Fibroblast of lung (primary cell): ENCODE data around the gene KCNE2. TPM values are rescaled to one million over a fixed set of nuclear protein-coding genes. Genes with fewer than 3 reads are reported as not detected.

Experiments used
- DNase-seq, 2 donors: peaks; one replicate each; pipeline versions ENCODE4 v3.0.0 to v3.0.0-alpha.2; 2010; ENCODE audit warnings: low read depth in 2 of 2
- H2AFZ ChIP-seq: 2 replicates; pipeline ENCODE4 v1.5.1; 2012; ENCODE audit warnings: low read length, control low read depth, inconsistent platforms
- H3K27ac ChIP-seq: 2 replicates; pipeline ENCODE4 v1.5.1; 2011; ENCODE audit warnings: low read length, control low read depth; ENCODE audit not compliant: insufficient read depth
- H3K27me3 ChIP-seq: 2 replicates; pipeline ENCODE4 v1.5.1; 2011; ENCODE audit warnings: mild to moderate bottlenecking, low read length; ENCODE audit not compliant: control insufficient read depth, insufficient read depth
- H3K36me3 ChIP-seq: 2 replicates; pipeline ENCODE4 v1.5.1; 2011; ENCODE audit warnings: low read length; ENCODE audit not compliant: control insufficient read depth, insufficient read depth
- H3K4me1 ChIP-seq: 2 replicates; pipeline ENCODE4 v1.5.1; 2011; ENCODE audit warnings: low read length; ENCODE audit not compliant: control insufficient read depth, insufficient read depth; ENCODE audit errors: extremely low read depth
- H3K4me2 ChIP-seq: 2 replicates; pipeline ENCODE4 v1.5.1; 2011; ENCODE audit warnings: low read length, control low read depth; ENCODE audit not compliant: insufficient read depth; ENCODE audit errors: extremely low read depth
- H3K4me3 ChIP-seq, 4 experiments: fragments of 200-600 bp in 1 of 4; sonication (generic) in 1 of 4; replicated peaks in 1 of 4; 2 replicates each; pipeline ENCODE4 v1.5.1; 2011 to 2016; ENCODE audit warnings: low read length in 4 of 4, low read depth in 3 of 4, mild to moderate bottlenecking in 3 of 4, control low read depth in 2 of 4, inconsistent platforms in 1 of 4, mixed read lengths in 1 of 4; ENCODE audit not compliant: insufficient read depth in 1 of 4; ENCODE audit errors: control extremely low read depth in 1 of 4
- H3K79me2 ChIP-seq: 2 replicates; pipeline ENCODE4 v1.5.1; 2012; ENCODE audit warnings: mild to moderate bottlenecking, low read length, inconsistent platforms; ENCODE audit not compliant: control insufficient read depth, insufficient read depth
- H3K9ac ChIP-seq: 2 replicates; pipeline ENCODE4 v1.5.1; 2011; ENCODE audit warnings: mild to moderate bottlenecking, low read length, control low read depth; ENCODE audit not compliant: insufficient read depth
- H3K9me3 ChIP-seq: 2 replicates; pipeline ENCODE4 v1.5.1; 2012; ENCODE audit warnings: low read depth, low read length; ENCODE audit not compliant: control insufficient read depth, insufficient read depth
- H4K20me1 ChIP-seq: 2 replicates; pipeline ENCODE4 v1.5.1; 2011; ENCODE audit warnings: low read length; ENCODE audit not compliant: control insufficient read depth, insufficient read depth; ENCODE audit errors: extremely low read depth
- CTCF ChIP-seq, 2 donors: IDR thresholded peaks in 1 of 2; conservative IDR thresholded peaks in 1 of 2; 1 replicate in 1 of 2; 2 replicates in 1 of 2; pipeline ENCODE4 v1.5.1; 2011 to 2012; ENCODE audit warnings: low read length in 2 of 2, control low read depth in 1 of 2, inconsistent platforms in 1 of 2, low read depth in 1 of 2, mild to moderate bottlenecking in 1 of 2
- EZH2 ChIP-seq: IDR thresholded peaks from 2 replicates; pipeline ENCODE4 v1.5.1; 2012; ENCODE audit warnings: low read length, control low read depth, mild to moderate bottlenecking; ENCODE audit errors: missing control alignments
- polyA plus RNA-seq, 2 donors: library from polyadenylated mRNA; depleted of rRNA in 1 of 2; stranded (reverse) in 1 of 2; unstranded in 1 of 2; fragments of >200 nt; gene quantifications; 2 replicates each; pipeline ENCODE4 v1.2.1, GENCODE V29; 2011 to 2012; ENCODE audit warnings: missing spikeins in 1 of 2
- total RNA-seq: library from RNA; depleted of rRNA; stranded (reverse); fragments of >200 nt; gene quantifications from 2 replicates; pipeline ENCODE4 v1.2.1, GENCODE V29; 2014

KCNE2 gene
- total and polyA plus RNA-seq, 2 donors (not counting 1 experiment from before 2014, with no cell fraction given): 0.17 TPM; not detected in 1

- H3K27ac ChIP-seq: no peak overlapping the region
- no peaks in the 10 kb centered on the region for H3K79me2 ChIP-seq
- H3K4me3 ChIP-seq: no peak overlapping the region
- H3K36me3 ChIP-seq: no peaks in the 10 kb centered on the region
- H3K4me1 ChIP-seq: no peaks in the 10 kb centered on the region
- TF ChIP-seq CTCF (conservative IDR thresholded peaks at IDR 0.05 in 1 of 2, IDR thresholded peaks at IDR 0.05 in 1 of 2; ENCODE audit: low read depth in 1 of 2, low read length in 2 of 2) (no peak), EZH2 (no peak)
- no peaks in the 10 kb centered on the region for H4K20me1 ChIP-seq
- peaks cover 3% of the 10 kb centered on the region for H3K27me3 ChIP-seq
- no peak overlapping the region for H3K9ac ChIP-seq
- no peak for DNase-seq
- no peak overlapping the region for H3K4me2 ChIP-seq
- H3K9me3 ChIP-seq: no peaks in the 10 kb centered on the region
- no peak overlapping the region for H2AFZ ChIP-seq
Measured at GRCh38 chr21:34360488-34361241, 3.1 kb upstream of the KCNE2 start.

GRCh38 chr21:34362136-34362444, 1.7 kb upstream of the KCNE2 start:
- no peaks in the 10 kb centered on the region for H4K20me1 ChIP-seq
- H2AFZ ChIP-seq: no peak overlapping the region
- H3K27ac ChIP-seq: no peak overlapping the region
- no peaks in the 10 kb centered on the region for H3K9me3 ChIP-seq
- H3K4me1 ChIP-seq: no peaks in the 10 kb centered on the region
- H3K36me3 ChIP-seq: no peaks in the 10 kb centered on the region
- H3K4me3 ChIP-seq: no peak overlapping the region
- no peak for DNase-seq
- H3K27me3 ChIP-seq: peaks cover 3% of the 10 kb centered on the region
- peak overlapping the region; percentile 85 for H3K4me2 ChIP-seq
- H3K9ac ChIP-seq: no peak overlapping the region
- TF ChIP-seq EZH2 (no peak), CTCF (conservative IDR thresholded peaks at IDR 0.05 in 1 of 2, IDR thresholded peaks at IDR 0.05 in 1 of 2; ENCODE audit: low read depth in 1 of 2, low read length in 2 of 2) (no peak)
- H3K79me2 ChIP-seq: no peaks in the 10 kb centered on the region

GRCh38 chr21:34362670-34363069, 1.1 kb upstream of the KCNE2 start:
- peaks cover 3% of the 10 kb centered on the region for H3K27me3 ChIP-seq
- no peaks in the 10 kb centered on the region for H3K36me3 ChIP-seq
- no peaks in the 10 kb centered on the region for H3K79me2 ChIP-seq
- no peak overlapping the region for H3K9ac ChIP-seq
- no peaks in the 10 kb centered on the region for H3K4me1 ChIP-seq
- no peak for TF ChIP-seq EZH2
- no peak for TF ChIP-seq CTCF (conservative IDR thresholded peaks at IDR 0.05 in 1 of 2, IDR thresholded peaks at IDR 0.05 in 1 of 2; ENCODE audit: low read depth in 1 of 2, low read length in 2 of 2)
- no peaks in the 10 kb centered on the region for H4K20me1 ChIP-seq
- H3K4me2 ChIP-seq: no peak overlapping the region
- H2AFZ ChIP-seq: no peak overlapping the region
- H3K4me3 ChIP-seq: no peak overlapping the region
- no peak overlapping the region for H3K27ac ChIP-seq
- no peaks in the 10 kb centered on the region for H3K9me3 ChIP-seq
- DNase-seq: no peak
